Stimulated activated naive CD8-positive, alpha-beta T cell treated with anti-CD3 and anti-CD28 coated beads, Interleukin-15, Interleukin-2, amounts not matched to agents 100 ng/mL and 50 ng/mL, for 24 hours (primary cell): Measurements from ENCODE around the gene WASF2.
A peak's percentile ranks its signal among the peaks of the same experiment; 100 is the strongest.

Source experiments
- H3K27ac Mint-ChIP-seq: one replicate; pipeline ENCODE4 v1.8.0; 2021; ENCODE audit warnings: mild to moderate bottlenecking, mixed read lengths
- H3K27me3 Mint-ChIP-seq: one replicate; pipeline ENCODE4 v1.8.0; 2021; ENCODE audit warnings: mixed read lengths
- H3K36me3 Mint-ChIP-seq: one replicate; pipeline ENCODE4 v1.8.0; 2021; ENCODE audit warnings: low read depth, mixed read lengths
- H3K4me1 Mint-ChIP-seq: one replicate; pipeline ENCODE4 v1.8.0; 2021; ENCODE audit warnings: low read depth, mixed read lengths
- H3K4me3 Mint-ChIP-seq: one replicate; pipeline ENCODE4 v1.8.0; 2021; ENCODE audit warnings: mild to moderate bottlenecking, mixed read lengths
- H3K9me3 Mint-ChIP-seq: one replicate; pipeline ENCODE4 v1.8.0; 2021; ENCODE audit warnings: mixed read lengths

WASF2 gene

DNA sequence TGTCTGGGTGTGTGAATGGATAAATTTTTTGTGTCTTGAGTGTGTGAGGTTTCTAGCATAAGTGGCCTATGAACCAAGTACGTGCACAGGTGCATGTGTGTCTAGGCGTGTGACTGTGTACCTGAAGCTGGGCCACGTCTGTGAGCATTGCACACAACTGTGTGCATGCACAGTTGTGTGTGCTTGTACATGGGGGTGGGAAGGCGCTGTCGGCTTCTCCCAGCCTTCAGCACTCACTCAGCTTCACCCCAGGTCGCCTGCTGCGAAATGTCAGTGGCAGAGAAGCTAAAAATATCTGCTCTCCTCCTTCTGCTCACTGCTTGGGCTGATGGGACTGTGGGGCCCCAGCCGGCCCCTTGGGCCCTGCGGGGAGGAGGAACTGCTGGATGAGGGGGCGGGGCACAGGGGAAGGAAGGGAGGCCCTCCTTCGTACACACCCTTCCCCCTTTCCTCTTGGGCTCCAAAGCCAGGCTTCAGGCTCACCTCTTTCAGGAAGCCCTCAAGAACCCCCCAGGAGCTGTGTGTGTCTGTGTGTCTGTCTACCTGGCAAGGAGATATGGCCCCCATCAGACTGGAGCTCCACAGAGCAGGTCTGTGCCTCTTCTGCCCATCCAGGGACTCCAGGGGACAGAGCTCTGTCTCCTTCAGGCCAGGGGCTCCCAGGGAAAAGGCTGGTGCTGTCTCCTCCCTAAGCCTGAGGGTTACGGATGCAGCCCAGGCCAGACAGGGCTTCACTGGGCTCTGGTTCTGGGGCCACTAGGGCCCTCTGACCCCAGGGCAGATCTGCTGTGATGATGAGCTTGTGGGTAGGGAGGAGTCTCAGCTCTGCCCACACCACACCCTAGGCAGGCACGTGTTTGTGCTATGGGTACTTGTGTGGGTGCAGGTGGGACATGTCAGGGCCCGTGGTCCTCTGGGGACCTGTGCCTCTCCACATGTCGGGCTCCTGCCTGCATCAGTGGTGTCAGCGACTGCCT is 35.6 kb upstream of the WASF2 start:
- Mint-ChIP-seq H3K27ac (peak overlapping the region; percentile 93), H3K27me3 (no peaks in the 10 kb centered on the region), H3K4me3 (peak overlapping the region; percentile 84), H3K9me3 (no peaks in the 10 kb centered on the region), H3K4me1 (peaks cover 70% of the 10 kb centered on the region), H3K36me3 (no peaks in the 10 kb centered on the region)

DNA sequence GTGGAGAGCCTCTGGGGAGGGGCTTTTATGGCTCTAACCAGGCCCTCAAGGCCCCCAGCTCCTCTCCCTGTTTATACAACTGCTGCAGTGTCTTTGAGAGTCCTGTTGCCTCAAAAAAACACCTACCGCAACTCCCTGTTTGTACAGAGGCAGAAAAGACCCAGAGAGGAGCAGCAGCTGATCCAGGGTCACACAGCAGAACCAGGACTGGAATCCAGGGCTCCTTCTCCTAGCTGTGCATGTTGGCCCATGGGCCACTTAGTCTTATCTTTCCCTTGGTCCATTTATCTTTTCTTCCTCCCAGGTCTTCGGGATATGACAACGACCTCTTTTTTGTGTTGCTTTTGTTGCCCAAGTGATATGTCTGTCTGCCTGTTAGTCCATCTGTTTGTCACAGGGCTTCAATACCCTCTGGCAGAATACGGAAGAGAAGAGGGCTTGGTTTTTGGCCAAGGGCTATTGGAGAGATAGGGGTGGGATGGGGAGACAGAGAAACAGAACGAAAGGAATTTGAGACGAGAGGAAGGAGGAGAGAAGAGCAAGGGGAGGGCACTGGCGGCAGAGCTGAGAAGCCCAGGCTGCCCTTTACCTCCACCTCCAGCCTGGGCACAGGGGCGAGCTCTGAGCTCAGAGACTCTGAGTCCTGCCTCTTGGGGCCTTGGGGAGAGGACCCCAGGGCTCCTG is 33.5 kb upstream of the WASF2 start:
- Mint-ChIP-seq H3K36me3 (no peaks in the 10 kb centered on the region), H3K4me1 (peaks cover 79% of the 10 kb centered on the region)

DNA sequence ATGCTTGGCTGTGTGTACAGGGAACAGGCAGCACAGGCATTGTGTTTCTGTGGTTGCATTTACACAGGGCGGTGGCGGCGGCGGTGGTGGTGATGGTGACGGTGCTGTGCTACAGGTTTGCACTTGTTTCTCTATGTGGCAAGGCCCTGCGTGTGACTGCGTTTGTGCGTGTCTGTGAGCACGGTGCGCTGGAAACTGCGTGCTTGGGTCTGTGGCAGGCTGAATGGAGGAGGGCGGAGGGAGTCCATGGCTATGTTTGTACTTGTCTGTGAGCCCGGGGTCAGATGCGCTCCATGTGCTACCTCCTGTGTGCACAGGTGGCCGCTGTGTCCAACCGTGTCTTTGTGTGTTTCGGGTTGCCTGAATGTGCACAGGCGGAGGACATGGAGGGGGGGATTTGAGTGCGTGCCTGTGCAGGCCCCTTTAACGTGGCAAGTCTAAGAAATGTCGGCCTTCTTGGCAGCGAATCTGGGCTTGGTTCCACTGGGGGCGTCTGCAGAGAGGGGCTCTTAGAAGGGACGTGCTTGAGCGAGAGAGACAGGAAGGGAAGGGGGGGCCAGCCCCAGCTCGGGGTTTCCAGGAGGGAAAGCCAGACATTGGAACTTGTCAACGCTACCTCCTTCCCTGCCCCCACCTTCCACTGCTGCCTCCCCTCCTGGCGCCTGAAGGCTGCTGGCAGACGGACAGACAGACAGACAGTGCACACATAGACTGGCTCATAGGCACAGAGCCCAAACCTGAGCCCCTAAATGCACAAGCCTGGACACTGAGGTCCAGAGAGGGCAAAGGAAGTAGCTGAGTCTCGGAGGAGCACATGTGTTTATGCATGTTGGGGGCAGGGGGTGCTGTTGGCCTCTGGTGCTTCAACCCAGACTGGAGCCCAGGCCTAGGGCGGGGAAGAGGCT is 32.7 kb upstream of the WASF2 start:
- H3K9me3 Mint-ChIP-seq = no peaks in the 10 kb centered on the region
- peaks cover 82% of the 10 kb centered on the region for H3K4me1 Mint-ChIP-seq
- peak overlapping the region; percentile 84 for H3K4me3 Mint-ChIP-seq
- no peaks in the 10 kb centered on the region for H3K36me3 Mint-ChIP-seq
- peak overlapping the region; percentile 98 for H3K27ac Mint-ChIP-seq
- H3K27me3 Mint-ChIP-seq = no peaks in the 10 kb centered on the region

More for the DNA sequence above, 33.5 kb upstream of the WASF2 start:
- Mint-ChIP-seq H3K27ac (peak overlapping the region; percentile 98), H3K4me3 (peak overlapping the region; percentile 84), H3K27me3 (no peaks in the 10 kb centered on the region), H3K9me3 (no peaks in the 10 kb centered on the region)

DNA sequence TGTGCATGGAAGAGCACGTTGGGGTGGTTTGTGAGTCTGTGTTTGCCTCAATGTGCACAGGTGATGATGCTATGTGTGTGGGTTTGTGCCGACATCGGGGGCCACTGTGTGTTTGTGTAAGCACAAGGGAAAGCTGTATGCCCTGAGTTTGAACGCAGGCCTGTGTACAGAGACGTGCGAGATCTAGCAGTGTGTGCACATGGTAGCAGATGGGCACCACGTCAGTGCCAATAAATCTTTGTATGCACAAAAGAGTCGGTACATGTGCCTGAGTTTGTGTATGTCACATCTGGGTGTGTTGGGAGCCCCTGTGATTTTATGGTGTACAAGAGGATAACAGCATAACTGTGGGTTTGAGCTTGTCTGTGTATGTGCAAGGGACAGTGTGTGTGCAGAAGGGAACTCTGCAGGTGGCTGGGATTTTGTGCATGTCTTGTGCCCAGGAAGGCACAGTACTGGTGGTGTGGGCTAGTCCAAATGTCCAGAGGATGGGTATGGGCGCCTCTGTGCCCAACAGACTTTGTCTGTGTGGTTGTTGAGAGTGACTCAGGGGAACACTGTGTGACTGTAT is 32.0 kb upstream of the WASF2 start:
- Mint-ChIP-seq H3K9me3 (no peaks in the 10 kb centered on the region), H3K27ac (peak overlapping the region; percentile 98), H3K27me3 (no peaks in the 10 kb centered on the region), H3K4me1 (peaks cover 81% of the 10 kb centered on the region), H3K4me3 (peak overlapping the region; percentile 84), H3K36me3 (no peaks in the 10 kb centered on the region)

DNA sequence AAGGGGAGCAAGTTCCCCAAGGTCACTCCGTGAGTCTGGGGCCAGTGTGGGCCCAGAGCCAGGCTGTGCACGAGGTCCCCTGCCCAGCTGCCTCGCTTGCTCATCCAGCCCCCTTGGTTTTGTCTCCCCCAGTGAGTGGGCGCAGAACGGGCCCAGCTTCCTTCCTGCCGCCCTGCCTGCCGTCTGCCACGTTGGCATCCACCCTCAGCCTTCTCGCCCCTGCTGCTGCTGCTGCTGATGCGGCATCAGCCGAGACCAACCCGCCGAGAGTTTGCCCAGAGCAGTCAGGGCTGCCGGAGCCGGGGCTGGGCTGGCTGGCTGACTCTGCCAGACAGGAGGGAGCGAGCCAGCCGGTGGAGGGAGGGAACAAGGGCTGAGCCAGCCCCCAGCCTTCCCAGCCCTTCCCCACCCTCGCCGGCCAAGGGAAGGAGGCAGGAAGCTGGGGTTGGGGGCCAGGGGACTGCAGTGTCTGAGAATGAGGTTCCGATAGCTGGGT is 31.4 kb upstream of the WASF2 start:
- H3K27me3 Mint-ChIP-seq = no peaks in the 10 kb centered on the region
- H3K36me3 Mint-ChIP-seq = no peaks in the 10 kb centered on the region
- H3K9me3 Mint-ChIP-seq = no peaks in the 10 kb centered on the region
- peak overlapping the region; percentile 98 for H3K27ac Mint-ChIP-seq
- peak overlapping the region; percentile 84 for H3K4me3 Mint-ChIP-seq
- H3K4me1 Mint-ChIP-seq = peaks cover 75% of the 10 kb centered on the region

DNA sequence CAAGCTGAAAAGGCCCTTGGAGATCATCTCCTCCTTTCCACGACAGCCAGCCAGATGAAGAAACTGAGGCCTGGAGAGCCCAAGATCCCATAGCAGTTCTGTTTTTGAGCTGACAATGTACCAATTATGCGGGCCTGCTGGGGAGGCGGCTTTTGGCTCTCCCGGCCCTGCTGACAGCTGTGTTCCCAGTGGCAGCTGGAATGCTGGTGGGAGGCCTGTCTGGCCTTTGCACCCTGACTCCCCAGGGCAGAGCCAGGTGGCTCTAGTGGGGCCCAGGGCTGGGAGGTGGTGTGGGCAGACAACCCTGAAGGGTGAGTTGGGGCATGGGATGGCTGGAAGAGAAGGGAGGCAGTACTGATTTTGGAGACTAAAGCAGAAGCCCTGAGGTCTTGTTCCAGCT is 30.7 kb upstream of the WASF2 start:
- Mint-ChIP-seq H3K27me3 (no peaks in the 10 kb centered on the region), H3K4me3 (peak overlapping the region; percentile 84), H3K4me1 (peaks cover 68% of the 10 kb centered on the region), H3K9me3 (no peaks in the 10 kb centered on the region), H3K27ac (peak overlapping the region; percentile 98), H3K36me3 (no peaks in the 10 kb centered on the region)

DNA sequence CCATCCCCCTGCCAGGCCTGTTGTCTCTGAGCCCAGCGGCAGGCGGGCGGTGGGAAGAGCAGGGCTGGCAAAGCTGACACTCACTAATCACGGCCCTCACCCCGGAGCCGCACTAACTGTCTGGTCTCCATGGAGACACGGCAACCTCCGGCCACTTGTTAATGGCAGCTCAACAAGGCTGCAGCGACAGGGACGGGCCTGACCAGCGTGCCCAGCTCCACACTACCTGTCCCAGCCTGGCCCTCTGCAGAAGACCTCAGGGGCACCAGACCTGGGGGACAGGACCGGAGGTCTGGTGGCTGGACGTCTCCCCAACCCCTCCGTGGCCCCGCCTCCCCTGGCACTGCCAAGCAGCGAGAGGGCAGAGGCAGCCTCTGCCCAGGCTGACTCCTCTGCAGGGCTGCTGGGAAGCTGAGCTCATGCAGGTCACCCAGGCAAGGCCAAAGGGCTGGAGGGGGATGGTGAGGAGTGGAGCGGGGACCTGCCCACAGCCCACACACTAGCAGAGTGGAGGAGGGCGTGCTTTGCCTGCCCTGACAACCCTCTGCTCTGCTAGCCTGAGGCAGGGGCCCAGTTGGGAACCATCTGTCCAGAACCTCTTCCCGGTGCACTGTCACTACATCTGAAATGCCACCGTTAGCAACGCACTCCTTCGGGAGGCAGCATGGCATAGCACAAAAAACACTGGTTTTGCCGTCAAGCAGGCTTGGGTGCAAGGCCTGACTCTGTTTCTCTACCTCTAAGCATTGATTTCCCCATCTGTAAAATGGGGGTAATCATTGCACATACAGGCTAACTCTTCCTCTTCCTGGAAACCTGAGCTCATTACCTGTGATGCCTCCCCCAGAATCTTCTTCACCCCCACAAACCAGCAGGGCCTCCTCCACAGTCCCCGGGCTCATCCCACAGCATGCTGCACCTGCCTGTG is 29.6 kb upstream of the WASF2 start:
- peak overlapping the region; percentile 98 for H3K27ac Mint-ChIP-seq
- H3K4me1 Mint-ChIP-seq = peaks cover 58% of the 10 kb centered on the region
- no peak overlapping the region for H3K4me3 Mint-ChIP-seq
- no peaks in the 10 kb centered on the region for H3K27me3 Mint-ChIP-seq
- no peaks in the 10 kb centered on the region for H3K36me3 Mint-ChIP-seq
- no peaks in the 10 kb centered on the region for H3K9me3 Mint-ChIP-seq

DNA sequence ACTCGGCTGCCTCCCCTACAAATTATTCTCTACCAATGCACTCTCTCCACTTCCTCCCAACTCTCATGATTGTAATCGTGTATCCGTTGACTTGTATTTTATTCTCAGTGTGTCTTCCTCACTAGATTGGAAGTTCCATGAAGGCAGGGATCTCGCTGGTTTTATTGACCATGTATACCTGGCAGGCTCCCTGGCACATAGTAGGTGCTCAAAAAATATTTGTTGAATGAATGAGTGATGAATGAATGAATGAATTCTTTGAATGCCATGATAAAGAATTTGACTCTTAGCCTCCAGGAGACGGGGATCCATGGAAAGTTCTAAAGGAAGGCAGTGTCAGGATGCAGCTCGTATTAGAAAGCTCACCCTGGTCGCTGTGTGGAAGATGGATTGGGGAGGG is 28.8 kb upstream of the WASF2 start:
- H3K9me3 Mint-ChIP-seq = no peaks in the 10 kb centered on the region
- no peaks in the 10 kb centered on the region for H3K27me3 Mint-ChIP-seq
- no peak overlapping the region for H3K27ac Mint-ChIP-seq
- no peaks in the 10 kb centered on the region for H3K36me3 Mint-ChIP-seq
- peaks cover 50% of the 10 kb centered on the region for H3K4me1 Mint-ChIP-seq
- no peak overlapping the region for H3K4me3 Mint-ChIP-seq

DNA sequence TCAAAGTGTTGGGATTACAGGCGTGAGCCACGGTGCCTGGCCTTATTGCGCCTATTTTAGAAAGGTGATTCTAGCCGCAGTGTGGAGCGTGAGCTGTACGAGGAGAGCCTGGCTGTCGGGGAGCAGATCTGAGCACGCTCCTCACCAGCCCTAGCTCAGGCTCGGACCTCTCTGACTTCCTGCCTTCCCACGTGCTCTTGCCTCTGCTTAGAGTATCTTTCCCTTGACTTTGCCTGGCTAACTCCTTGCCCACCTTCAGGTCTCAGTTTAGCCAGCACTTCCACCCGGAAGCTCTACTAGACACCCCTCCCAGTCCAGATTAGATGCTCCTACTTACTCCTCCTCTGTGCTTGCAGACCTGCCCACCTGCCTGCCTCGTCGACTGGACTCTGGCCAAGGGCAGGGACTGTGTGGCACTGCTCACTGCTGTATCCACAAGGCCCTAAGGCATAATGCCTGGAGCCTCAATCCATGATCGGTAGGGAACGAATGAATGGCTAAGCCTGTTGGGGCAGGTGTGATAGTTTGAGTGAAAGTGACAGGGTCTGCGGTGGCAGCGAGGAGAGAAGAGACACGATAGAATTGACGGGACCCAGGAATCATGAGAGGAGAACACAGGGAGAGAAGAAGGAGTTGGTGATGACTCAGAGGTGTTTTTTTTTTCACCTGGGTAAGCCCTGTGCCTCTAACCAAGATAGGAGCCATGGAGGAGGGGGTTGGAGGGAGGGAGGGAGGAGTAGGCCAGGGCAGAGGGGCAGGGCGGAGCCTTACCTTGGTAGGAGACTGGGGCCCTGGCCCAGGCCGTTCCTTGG is 28.1 kb upstream of the WASF2 start:
- Mint-ChIP-seq H3K36me3 (no peaks in the 10 kb centered on the region), H3K27ac (peak overlapping the region; percentile 46), H3K9me3 (no peaks in the 10 kb centered on the region), H3K4me3 (no peak overlapping the region), H3K4me1 (peaks cover 45% of the 10 kb centered on the region), H3K27me3 (no peaks in the 10 kb centered on the region)

DNA sequence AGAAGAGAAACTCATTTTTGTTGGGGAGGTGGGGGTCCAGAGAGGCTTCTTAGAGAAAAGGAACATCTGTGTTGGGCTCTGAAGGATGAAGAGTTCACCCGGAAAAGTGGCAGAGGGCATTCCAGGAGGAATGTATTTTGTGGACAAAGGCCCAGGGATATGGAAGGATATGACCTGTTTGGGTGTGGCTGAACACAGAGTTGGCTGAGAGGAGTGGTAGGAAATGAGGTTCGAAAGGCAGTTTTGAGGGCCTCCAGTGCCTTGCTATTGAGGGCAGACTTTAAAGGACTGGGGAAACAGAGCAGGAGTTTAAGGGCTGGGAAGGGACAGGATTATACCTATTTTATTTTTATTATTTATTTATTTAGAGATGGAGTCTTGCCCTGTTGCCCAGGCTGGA is 27.3 kb upstream of the WASF2 start:
- Mint-ChIP-seq H3K27ac (no peak overlapping the region), H3K27me3 (no peaks in the 10 kb centered on the region), H3K9me3 (no peaks in the 10 kb centered on the region), H3K4me1 (peaks cover 40% of the 10 kb centered on the region), H3K36me3 (no peaks in the 10 kb centered on the region), H3K4me3 (no peak overlapping the region)

DNA sequence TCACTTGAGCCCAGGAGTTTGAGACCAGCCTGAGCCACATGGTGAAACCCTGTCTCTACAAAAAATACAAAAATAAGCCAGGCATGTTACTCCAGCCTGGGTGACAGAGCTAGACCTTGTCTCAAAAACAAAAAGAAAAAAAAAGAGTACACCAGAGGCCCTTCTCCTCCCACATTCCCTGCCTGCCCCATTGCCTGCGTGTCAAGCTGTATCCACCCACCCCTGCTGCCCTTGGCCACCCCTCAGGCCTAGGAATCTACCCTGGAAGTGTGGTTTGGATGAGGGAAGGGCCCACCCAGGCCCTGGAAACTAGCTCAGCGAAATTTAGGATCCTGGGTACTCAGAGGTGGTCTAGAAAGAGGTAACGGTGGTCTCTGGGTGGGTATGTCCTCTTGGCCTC is 25.7 kb upstream of the WASF2 start:
- H3K4me3 Mint-ChIP-seq = no peak overlapping the region
- no peak overlapping the region for H3K27ac Mint-ChIP-seq
- H3K9me3 Mint-ChIP-seq = no peaks in the 10 kb centered on the region

DNA sequence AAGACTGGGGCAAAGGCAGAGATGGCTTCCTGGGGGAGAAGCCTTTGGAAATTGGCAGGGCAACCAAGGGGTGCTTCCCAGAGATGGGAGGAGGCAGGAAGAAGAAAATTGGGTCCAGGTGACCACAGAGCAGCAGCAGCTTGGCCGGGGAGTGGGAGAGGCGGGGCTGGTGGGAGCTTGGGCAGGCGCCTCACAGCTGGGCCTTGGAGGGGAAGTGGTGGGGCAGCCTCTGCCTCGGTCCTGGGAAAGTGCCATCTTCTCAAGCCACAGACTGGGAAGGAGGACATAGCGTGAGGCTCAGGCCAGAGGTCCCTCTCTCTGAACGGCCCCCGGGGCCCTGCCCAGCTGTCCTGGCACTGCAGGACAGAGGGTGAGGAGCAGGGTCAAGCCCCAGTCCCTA is 24.0 kb upstream of the WASF2 start:
- Mint-ChIP-seq H3K36me3 (no peaks in the 10 kb centered on the region), H3K27ac (no peak overlapping the region), H3K9me3 (no peaks in the 10 kb centered on the region), H3K4me3 (no peak overlapping the region), H3K27me3 (no peaks in the 10 kb centered on the region), H3K4me1 (peaks cover 19% of the 10 kb centered on the region)

More for the DNA sequence above, 25.7 kb upstream of the WASF2 start:
- Mint-ChIP-seq H3K27me3 (no peaks in the 10 kb centered on the region), H3K4me1 (peaks cover 23% of the 10 kb centered on the region), H3K36me3 (no peaks in the 10 kb centered on the region)

DNA sequence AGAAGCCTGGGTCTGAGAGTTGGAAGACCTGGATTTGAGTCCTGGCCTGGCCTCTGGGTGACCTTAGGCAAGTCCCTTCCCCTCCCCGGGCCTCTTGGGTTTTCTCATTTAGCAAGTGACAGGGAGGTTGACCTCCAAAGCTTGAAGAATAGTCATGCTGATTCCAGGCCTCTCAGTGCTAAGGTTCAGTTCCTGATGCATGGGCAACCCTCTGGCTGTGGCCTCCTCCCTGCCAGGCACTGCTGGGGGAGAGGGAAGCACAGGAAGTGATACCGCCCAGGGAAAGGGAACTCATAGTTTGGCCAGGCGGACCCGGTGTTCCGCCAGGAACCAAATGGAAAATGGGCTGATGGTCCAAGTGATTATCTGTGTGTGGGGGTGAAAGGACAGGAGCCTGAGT is 23.6 kb upstream of the WASF2 start:
- H3K27me3 Mint-ChIP-seq = no peaks in the 10 kb centered on the region
- H3K9me3 Mint-ChIP-seq = no peaks in the 10 kb centered on the region
- H3K4me3 Mint-ChIP-seq = no peak overlapping the region
- no peak overlapping the region for H3K27ac Mint-ChIP-seq
- H3K4me1 Mint-ChIP-seq = peaks cover 17% of the 10 kb centered on the region
- no peaks in the 10 kb centered on the region for H3K36me3 Mint-ChIP-seq
